Mononuclear cell (primary cell): ENCODE results near the gene TBP. TPM values are rescaled to one million over a fixed set of nuclear protein-coding genes. Genes with fewer than 3 reads are reported as not detected.
"Not testable (repeated sequence)": the region's sequence is repeated elsewhere in the genome, so short reads cannot be mapped to it uniquely, and the experiment has no call there.

Experiments used
- H3K27me3 ChIP-seq: 2 replicates; pipeline ENCODE4 v1.6.0; 2011; ENCODE audit warnings: low read length, control low read depth; ENCODE audit not compliant: insufficient read depth
- H3K4me1 ChIP-seq: 2 replicates; pipeline ENCODE4 v1.5.1; 2011; ENCODE audit warnings: mild to moderate bottlenecking, low read length, control low read depth; ENCODE audit not compliant: insufficient read depth
- H3K4me3 ChIP-seq: 2 replicates; pipeline ENCODE4 v1.5.1; 2011; ENCODE audit warnings: mild to moderate bottlenecking, low read length, moderate library complexity
- H3K9me3 ChIP-seq: 2 replicates; pipeline ENCODE4 v1.5.1; 2011; ENCODE audit warnings: low read depth, mild to moderate bottlenecking, control low read depth, low read length
- total RNA-seq: library from RNA; depleted of rRNA; stranded (reverse); fragments of >200 nt; gene quantifications from one replicate; pipeline ENCODE4 v1.2.3, GENCODE V29; 2012

Gene TBP
- total RNA-seq, 1 donor = 5.8 TPM

GRCh38 chr6:170616020-170616554, 61.9 kb downstream of the TBP start:
- not testable (repeated sequence) for H3K4me3 ChIP-seq, H3K4me1 ChIP-seq, H3K27me3 ChIP-seq, H3K9me3 ChIP-seq

Other genes starting within 250 kb of the TBP start
- 18.7 TPM for gene FAM120B, start 247.6 kb upstream of the TBP start, total RNA-seq
- gene PSMB1, start 1.1 kb upstream of the TBP start, total RNA-seq = 208 TPM
- gene PDCD2, start 30.3 kb downstream of the TBP start, total RNA-seq = 50.6 TPM